GM19239 (cell line): ENCODE measurements around the gene WLS.
"Not testable (repeated sequence)": the region's sequence is repeated elsewhere in the genome, so short reads cannot be mapped to it uniquely, and the experiment has no call there.

ENCODE experiments used
- DNase-seq: peaks from one replicate; pipeline ENCODE4 v3.0.0; 2011; ENCODE audit warnings: low spot score; ENCODE audit not compliant: insufficient read length
- FAIRE-seq: peaks from 2 replicates; lab custom pipeline; 2011; peaks lifted over from hg19 to GRCh38; lab: Jason Lieb, UNC

The WLS gene

DNA sequence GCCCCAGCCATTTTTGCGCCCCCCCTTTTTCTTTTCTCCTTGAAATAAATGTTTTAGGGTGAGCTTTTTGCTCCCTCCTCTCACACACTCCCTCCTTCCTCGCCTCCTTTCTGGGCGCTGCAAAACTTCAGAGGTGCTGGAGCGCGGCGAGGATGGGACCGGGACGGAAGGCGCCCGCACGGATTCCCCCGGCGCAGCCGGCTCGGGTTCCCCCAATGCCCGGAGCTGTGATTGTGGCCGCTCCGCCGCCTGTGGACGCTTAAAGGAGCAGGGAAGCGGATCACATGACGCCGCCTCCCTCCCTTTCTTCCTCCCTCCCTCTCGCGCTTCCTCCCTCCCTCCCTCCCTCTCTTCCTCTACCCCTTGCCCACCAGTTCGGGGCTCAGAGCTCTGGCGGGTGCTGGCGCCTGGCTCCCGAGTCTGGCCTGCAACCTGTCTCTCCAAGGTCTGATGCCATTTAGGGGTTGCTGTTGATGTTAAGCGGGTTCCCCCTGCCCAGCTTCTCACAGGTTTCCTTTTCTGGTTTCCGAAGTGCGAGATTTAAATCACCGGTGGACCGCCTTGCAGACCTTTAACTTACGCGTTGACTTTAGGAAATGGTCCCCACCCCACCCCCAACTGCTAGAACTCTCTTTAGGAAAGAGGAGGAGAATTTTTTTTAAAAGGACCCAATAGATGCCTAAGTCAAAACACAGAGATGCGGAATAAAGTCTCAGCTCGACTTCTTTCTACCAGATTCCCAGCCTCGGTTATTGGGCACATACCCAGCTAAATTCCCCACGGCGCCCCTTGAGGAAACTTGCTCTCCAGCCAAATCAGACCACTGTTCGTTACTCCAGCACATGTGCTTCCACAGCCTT is at the start of gene WLS:
WLS (minus strand) TSS at position 235 of the 860 bp plus-strand sequence; CDS start at position 11, 224 bp downstream.
- FAIRE-seq (no peak), DNase-seq (no peak)

DNA sequence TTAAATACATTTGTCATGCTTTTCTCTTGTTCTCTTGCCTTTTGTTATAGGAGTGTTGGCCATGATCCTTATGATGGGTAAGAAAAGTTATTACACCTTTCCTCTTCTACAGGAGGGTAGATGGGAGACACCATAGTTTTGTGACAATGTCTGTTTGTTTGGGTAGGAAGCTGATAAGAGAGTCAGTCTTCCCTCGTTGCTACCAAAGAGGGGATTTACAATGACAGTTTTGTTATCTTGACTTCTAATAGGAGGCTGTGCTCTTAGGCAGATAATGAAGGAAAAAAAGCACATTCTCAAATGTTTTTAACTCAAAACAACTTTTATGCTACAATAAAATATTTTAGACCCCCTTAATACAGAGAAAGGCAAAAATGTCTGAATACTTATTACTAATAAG is 48.0 kb upstream of the WLS start:
- FAIRE-seq (no peak), DNase-seq (no peak)

DNA sequence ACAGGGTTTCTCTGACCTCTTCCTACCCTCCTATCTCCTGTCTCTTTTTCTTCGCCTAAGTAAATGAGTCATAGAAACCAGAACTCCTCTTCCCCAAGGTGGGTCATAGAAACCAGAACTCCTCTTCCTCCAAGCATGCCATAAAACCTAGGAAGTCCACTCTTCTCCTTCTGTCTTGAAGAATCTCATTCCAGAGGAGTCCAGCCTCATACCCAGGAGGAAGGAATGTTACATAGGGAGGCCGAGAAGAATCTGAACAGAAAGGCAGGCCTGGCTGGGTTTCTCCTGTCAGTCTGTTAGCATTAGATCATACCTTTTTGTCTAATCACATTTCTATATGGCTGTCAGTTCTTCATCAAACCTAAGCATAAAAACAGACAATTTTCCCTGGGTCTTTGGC is 47.5 kb upstream of the WLS start:
- FAIRE-seq, result no peak
- DNase-seq, result no peak

DNA sequence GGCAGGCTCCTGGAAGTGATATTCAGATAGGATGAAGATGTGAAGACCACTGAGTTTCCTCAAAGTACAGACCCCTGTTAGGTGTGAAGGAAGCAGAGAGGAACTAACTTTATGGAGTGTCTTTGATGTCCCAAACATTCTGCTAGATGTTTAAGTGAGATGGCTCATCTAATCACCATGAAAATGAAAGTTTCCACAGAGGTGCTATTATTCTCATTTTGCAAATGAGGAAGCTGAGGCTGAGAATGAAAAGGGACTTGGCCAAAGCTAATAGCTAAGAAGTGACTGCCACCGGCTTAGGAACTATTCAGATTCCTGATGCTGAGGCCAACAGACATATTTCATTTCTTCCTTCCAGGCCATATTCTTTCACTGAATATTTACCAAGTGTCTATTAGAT is 45.9 kb upstream of the WLS start:
- DNase-seq (no peak), FAIRE-seq (no peak)

DNA sequence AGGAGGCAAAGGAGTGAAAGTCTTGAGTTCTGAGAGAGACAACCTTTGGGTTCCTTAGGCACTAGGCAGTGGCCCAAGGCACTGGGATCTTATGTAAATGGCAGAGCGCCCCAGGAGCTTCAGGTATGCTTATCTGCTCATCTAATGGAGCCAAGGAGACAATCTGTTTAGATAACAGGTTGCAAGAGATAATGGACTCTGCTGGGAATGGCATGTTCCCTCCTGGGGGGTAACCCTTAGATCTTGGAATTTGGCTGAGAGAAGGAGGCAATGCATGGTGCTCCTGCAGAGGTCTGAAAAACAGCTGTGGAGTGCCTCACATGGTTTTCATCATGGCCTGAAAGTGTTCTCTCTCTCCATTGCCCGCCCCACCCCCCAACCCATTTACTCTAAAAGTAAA is 44.1 kb upstream of the WLS start:
- FAIRE-seq, result no peak
- DNase-seq, result no peak

DNA sequence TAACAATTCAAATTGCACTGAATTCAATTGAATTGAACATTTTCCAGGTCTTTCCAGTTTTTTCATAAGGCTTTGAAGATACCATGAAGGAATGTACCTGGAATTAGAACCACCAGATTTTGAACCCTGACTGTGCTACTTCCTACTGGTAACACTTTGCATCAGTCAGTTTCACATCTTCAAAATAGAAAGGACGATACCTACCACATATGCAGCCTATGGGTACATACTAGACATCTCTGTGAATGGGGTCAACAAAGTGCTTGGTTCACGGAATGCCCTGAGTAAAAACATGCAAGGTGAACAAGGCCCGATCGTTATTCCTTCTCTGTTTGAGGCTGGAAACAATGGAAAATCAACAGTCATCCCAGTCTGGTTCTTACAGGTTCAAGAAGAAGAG is 41.2 kb upstream of the WLS start:
- FAIRE-seq, result no peak
- DNase-seq, result no peak

DNA sequence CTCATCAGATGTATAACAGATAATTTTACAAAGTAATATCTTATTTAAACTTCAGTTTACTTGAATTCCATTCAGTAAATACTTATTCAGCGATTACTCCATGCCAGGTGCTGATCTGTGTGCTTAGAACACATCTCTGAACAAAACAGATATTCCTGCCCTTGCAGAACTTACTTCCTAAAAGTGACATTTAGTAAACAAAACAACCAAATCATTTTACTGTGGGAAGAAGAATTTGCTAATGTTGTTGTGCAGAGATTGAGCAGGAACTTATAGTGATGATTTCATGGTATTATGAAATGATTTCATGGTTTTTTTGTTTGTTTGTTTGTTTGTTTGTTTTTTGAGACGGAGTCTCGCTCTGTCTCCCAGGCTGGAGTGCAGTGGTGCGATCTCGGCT is 39.3 kb upstream of the WLS start:
- DNase-seq (no peak), FAIRE-seq (no peak)

DNA sequence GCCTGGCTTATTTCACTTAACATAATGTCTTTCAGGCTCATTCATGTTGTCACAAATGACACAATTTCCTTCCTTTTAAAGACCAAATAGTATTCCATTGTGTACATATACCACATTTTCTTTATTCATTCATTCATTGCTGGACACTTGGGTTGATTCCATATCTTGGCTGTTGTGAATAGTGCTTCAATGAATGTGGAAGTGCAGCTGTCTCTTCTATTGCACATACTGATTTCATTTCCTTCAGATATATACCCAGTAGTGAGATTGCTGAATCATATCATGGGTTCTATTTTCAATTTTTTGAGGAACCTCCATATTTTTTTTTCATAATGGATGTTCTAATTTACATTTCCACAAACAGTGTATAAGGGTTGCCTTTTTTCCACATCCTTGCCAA is 38.6 kb upstream of the WLS start:
- FAIRE-seq, result no peak
- DNase-seq, result no peak

DNA sequence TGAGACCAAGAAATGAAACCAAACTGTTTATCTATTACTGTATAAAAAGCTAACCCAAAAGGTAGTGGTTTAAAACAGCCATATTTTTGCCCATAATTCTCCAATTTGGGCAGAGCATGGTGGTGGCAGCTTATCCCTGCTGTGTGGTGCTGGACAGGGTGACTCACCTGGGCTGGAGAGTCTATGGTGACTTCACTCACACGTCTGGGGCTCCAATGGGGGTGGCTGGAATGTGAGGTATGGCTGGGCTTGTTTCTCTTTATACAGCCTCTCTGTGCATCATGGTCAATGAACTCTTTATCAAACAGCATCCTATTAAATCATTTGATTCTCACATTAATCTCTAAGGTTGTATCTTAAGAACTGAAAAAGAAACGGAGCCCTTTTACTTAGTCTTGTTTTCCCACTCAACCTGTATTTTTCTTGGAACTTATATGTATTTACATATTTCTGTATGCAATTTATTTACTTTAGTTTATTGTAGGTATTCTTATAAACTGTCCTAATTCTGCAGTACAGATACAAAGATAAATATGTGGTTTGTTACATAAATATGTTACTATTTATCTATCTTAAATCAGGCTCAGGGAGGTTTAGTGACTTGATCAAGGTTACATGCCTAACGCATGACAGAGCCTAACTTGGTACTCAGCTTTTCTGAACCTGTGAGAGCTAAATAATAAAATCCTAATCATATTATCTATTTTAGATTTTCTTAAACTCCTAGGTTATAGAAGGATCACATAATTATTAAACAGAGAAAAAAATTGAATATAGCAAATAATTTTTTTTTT is 37.5 kb upstream of the WLS start:
- FAIRE-seq (no peak), DNase-seq (no peak)

DNA sequence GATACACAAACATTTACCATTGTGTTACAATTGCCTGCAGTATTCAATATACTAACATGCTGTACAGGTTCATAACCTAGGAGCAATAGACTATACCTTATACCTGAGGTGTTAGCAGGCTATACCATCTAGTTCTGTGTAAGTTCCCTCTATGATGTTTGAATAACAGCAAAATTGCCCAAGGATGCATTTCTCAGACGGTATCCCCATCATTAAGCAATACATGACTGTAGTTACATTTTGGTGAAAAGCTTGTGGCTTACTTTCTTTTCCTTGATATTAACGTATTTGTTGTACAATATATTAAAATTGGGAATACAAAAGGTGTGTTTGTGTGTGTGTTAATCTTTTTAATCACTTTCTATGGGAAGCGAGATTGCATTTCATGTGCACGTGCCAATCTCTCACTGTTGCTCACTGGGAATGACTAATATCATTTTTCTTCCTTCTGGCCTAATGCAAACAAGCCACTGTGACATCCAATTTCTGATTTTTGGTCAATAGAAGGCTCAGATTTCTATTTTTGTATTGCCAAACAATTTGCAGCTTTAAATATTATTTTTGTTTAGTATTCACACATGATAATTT is 36.7 kb upstream of the WLS start:
- DNase-seq (no peak), FAIRE-seq (no peak)

DNA sequence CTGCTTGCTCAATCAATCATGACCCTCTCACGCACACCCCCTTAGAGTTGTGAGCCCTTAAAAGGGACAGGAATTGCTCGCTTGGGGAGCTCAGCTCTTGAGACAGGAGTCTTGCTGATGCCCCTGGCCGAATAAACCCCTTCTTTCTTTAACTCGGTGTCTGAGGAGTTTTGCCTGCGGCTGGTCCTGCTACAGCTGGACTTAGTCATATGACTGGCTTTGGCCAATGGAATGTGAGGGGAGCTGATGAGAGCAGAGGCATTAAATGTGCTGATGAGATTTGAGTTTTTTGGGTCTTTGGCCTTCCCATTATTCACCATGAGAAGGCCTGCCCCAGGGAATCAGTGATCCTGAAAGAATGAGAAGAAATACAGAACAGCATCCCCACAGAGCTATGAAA is 24.5 kb upstream of the WLS start:
- FAIRE-seq, DNase-seq: not testable (repeated sequence)

DNA sequence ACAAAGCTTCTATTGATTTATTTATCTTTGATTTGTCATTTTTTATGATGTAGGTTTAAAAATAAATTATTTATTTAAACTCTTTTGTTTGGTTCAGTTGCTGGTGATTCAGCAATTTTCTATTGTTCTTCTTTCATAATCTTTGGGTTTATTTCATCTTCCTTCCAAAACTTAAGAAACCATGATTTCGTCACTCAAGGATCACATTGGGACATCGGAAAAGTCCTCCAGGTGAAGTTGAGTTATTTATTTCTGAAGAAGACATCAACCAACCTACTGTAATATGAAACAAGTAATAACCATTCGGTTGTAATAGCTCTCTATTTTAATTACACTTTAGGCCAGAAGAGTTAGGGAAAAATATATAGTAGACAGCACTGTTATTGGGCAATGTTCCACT is 23.0 kb upstream of the WLS start:
- no peak for DNase-seq
- no peak for FAIRE-seq

DNA sequence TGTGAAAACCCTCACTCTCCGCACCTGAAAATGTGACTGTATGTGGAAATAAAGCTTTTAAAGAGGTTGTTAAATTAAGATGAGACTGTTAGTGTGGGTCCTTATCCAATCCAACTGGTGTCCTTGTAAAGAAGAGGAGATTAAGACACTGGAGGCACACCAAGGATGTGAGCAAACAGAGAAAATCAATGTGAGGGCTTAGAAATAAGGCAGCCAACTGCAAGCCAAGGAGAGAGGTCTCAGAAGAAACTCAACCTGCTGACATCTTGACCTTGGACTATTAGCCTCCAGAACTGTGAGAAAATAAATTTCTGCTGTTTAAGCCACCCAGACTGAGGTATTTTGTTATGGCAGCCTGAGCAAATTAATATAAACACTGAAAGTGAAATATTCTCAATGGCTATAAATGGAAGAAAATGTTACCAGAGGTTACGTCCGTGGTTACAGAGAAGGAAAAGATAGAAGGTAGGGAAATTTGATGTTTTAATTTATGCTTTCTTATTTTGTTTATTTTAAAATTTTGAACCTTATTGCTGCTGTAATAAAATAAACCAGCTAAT is 22.4 kb upstream of the WLS start:
- FAIRE-seq (no peak), DNase-seq (no peak)

DNA sequence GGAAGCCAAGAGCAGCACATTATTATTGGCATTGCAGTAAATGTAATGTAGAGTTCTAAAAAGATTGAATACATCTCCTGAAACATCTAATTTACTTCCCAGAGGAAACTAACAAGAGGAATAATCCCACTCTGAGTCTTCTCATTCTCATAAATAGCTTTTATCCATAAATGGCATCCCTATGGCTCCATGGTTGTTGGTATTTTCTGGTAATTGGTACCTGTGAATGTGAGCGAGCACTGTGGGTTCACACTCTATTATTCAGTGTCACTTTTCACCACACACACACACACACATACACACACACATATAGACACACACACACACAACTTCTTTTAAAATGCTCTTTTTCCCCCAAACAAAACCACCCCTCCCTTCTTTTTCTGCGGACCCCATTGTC is 4.7 kb upstream of the WLS start:
- no peak for DNase-seq
- FAIRE-seq, result no peak

DNA sequence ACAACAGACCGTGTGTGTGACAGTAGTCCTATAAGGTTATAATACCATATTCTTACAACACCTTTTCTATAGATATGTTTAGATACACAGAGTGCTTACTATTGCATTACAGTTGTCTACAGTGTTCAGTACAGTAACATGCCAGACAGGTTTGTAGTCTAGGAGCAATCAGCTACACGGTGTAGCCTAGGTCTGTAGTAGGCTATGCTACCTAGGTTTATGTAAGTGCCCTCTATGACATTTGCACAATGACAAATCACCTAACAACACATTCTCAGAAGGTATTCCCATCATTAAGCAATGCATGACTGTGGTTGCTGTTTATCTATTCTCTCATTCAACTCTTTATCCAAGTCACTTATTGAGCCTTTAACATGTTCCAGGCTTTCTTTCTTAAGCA is 1.8 kb upstream of the WLS start:
- no peak for DNase-seq
- no peak for FAIRE-seq

DNA sequence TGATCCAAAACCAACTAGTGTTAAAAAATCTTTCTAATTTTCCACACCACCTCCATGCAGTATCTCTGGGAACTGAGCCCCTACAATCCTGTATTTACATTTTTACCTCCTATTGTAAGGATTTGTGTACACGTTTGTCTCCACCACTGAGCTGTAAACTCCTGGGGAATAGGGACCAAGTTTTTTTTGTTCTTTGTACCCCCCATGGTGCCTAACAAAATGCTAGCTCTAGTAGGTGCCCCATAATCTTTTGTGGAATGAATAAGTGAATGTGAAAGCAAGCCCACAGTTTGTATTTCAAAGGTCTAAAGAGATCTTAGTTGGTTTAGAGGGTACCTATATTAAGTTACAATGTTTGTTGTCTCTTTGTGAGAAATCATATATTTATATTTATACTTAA is 879 bp upstream of the WLS start:
- FAIRE-seq, result no peak
- no peak for DNase-seq

DNA sequence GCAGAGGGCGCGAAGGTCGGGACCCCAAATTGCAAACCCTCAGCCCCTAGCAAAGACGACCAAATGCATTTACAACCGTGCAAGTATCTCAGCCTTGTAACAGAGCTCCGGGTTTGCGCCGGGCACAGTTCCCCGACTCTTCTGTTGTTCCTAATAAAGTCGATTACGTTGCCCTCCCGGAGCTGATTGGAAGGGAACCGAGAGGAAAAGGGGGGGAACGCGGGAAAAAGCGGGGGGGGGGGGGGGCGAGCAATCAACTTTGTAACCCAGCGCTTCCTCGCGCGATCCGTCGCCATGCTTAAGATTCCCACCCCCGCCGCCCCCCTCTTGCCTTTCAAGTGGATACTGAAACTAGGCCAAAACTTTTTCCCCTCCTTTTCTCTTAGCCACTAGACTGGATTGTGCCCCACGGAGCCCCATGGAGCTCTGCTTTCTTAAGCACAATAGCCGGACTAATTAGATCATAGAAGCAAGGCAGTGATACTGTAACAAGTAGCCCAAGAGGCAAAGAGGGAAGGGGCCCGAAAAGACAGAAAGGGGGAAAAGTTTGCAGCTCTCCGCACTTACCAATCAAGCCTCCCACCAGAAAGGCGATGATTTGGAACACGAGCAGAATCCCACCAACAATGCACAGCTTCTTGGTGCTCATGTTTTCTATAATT is 565 bp downstream of the WLS start:
- FAIRE-seq, result no peak
- no peak for DNase-seq

DNA sequence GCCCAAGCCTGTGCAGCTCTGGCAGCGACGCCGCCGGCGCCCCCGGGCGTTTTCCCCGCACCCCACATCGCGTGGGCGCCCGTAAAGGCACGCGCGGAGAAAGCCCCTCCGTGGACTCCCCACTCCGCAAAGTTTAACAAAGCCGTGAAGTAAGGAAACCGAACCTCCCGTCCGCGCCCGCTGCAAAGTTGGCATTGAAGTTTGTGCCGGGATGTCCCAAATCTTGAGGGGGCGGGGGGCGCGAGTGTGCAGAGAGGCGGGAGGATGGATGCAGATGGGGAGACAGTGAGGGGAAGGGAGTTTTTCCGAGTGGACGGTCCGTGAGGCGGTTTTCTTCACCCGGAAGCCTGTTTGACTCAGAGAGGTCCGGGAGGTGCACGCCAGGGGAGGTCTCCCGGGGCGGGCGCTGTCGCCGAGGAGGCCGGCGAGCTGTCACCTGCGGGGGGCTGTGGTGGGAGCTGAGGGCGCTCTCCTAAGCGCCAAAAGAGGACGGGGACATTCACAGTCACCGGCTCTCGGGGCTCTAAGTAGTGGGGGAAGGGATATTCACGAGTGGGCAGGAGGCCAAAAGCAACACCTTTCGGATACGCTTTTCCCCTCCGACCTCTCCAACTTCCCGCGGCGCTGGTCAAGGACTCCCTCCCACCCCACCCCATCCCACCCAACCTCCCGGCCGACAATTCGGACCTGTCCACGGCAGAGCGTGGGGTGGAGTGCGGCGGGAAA is 1.3 kb downstream of the WLS start:
- DNase-seq, result no peak
- no peak for FAIRE-seq

DNA sequence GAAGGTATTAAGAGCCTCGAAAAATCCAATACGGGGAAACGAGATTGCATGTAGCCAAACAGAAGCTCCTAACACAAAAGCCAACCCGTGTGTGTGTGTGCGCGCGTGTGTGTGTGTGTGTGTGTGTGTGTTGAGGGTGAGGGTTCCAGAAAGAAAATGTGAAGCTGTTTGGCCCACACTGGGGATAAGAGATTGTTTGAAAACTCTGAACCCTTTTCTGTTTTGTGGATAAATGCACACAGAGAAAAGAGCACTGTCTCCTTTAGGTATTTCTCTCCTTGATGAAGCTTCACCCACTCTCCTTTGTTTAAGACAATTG is 1.9 kb downstream of the WLS start:
- FAIRE-seq (no peak), DNase-seq (no peak)
